Uterus (tissue), 4 donors: ENCODE measurements around the gene DUOXA1. TPM values are rescaled to one million over a fixed set of nuclear protein-coding genes. Genes with fewer than 3 reads are reported as not detected.
"Not testable (repeated sequence)": the region's sequence is repeated elsewhere in the genome, so short reads cannot be mapped to it uniquely, and the experiment has no call there.

Source experiments
- DNase-seq, 2 donors: peaks; one replicate each; pipeline ENCODE4 v3.0.0-alpha.2; 2019 to 2020
- H3K27ac ChIP-seq, 2 donors: fragments of 200-600 bp; sonication (generic); 1 replicate in 1 of 2; 2 replicates in 1 of 2; pipeline ENCODE4 v1.5.1; 2016 to 2018
- H3K27me3 ChIP-seq, 2 donors: fragments of 200-600 bp; sonication (generic); one replicate each; pipeline ENCODE4 v1.5.1; 2018 to 2019; ENCODE audit warnings: control low read depth in 1 of 2
- H3K36me3 ChIP-seq, 2 donors: fragments of 200-600 bp; sonication (generic); one replicate each; pipeline ENCODE4 v1.5.1; 2019; ENCODE audit warnings: control low read depth in 1 of 2
- H3K4me1 ChIP-seq, 2 donors: fragments of 200-600 bp; sonication (generic); one replicate each; pipeline ENCODE4 v1.5.1; 2018 to 2019; ENCODE audit warnings: control low read depth in 1 of 2
- H3K4me3 ChIP-seq, 2 donors: fragments of 200-600 bp; sonication (generic); 1 replicate in 1 of 2; 2 replicates in 1 of 2; pipeline ENCODE4 v1.5.1; 2018 to 2019; ENCODE audit warnings: mild to moderate bottlenecking in 1 of 2
- H3K9me3 ChIP-seq, 2 donors: fragments of 200-600 bp; sonication (generic); one replicate each; pipeline ENCODE4 v1.5.1; 2019; ENCODE audit warnings: control low read depth in 1 of 2
- POLR2A ChIP-seq, 2 donors: fragments of 450-650 bp; IDR thresholded peaks; one replicate each; pipeline ENCODE4 v1.6.1; 2016; ENCODE audit warnings: antibody characterized with exemption in 2 of 2, mild to moderate bottlenecking in 1 of 2, moderate library complexity in 1 of 2
- intact Hi-C: fragments of 100-400 bp; cut with DNase I; formaldehyde crosslinking; loops from one replicate; pipeline ENCODE4 v1.15.1; 2023; ENCODE audit warnings: low total_unique reads
- total RNA-seq, 4 donors: library from RNA; depleted of rRNA in 3 of 4; stranded (reverse); fragments of >200 nt in 3 of 4; gene quantifications; one replicate each; pipeline versions ENCODE4 v1.1.0 to v1.2.4, GENCODE V29; 2014 to 2023
- TF ChIP-seq, protein P1 (sequence below), 4 experiments: fragments of 200-600 bp in 2 of 4; fragments of 450-650 bp in 2 of 4; sonication (generic) in 2 of 4; IDR thresholded peaks; one replicate each; pipeline ENCODE4 v1.5.1; 2016 to 2019; ENCODE audit warnings: antibody characterized with exemption in 4 of 4, mild to moderate bottlenecking in 2 of 4, moderate library complexity in 1 of 4
- donor health status: DM: yes; HTN: yes; CAD: no.

The DUOXA1 gene
- total RNA-seq, 4 donors from 2014 or later, result 1.4 to 2.5 TPM; not detected in 2

DNA sequence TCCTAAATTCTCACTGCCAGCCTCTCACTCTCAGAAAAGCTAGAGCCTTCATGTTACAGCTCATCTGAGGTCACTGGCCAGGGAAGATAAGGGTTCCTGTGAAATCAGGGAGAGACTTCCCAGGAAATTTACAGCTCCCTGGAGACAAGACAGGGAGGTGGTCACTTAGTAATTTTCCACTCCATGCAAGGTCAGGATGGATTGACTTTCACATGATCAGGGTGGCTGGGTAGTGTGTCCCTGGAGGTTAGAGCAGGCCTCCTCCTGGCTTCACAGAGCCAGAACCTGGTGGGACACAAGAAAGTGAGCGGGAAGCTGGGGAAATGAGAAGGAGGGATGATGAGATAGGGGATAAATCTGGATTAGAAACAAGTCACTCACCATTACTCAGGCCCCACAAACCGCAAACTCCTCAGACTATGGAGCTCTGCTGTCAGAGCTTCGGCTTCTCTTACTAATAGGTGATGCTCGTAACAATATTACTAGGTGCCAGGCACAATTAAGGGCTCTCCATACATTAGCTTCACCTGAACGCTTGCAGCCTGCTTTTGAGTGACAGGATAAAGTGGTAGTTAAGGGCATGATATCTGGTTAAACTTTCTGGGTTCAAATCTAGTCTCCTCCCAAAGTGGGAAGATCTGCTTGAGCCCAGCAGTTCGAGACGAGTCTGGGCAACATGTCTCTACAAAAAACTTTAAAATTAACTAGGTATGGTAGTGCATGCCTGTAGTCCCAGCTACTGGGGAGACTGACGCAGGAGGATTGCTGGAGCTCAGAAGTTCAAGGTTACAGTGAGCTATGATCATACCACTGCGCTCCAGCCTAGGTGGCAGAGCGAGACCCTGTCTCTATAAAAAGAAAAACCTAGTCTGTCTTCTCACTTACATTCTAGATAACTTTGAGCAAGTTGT, 40.6 kb downstream of the DUOXA1 start:
- Histone ChIP-seq H3K36me3 (no peaks in the 10 kb centered on the region), H3K27ac (no peak overlapping the region), H3K27me3 (no peaks in the 10 kb centered on the region), H3K4me1 (no peaks in the 10 kb centered on the region), H3K4me3 (no peak overlapping the region), H3K9me3 (no peaks in the 10 kb centered on the region)
- intact Hi-C loops, result no loop called here
- no peak for DNase-seq
- TF ChIP-seq, protein P1, sequence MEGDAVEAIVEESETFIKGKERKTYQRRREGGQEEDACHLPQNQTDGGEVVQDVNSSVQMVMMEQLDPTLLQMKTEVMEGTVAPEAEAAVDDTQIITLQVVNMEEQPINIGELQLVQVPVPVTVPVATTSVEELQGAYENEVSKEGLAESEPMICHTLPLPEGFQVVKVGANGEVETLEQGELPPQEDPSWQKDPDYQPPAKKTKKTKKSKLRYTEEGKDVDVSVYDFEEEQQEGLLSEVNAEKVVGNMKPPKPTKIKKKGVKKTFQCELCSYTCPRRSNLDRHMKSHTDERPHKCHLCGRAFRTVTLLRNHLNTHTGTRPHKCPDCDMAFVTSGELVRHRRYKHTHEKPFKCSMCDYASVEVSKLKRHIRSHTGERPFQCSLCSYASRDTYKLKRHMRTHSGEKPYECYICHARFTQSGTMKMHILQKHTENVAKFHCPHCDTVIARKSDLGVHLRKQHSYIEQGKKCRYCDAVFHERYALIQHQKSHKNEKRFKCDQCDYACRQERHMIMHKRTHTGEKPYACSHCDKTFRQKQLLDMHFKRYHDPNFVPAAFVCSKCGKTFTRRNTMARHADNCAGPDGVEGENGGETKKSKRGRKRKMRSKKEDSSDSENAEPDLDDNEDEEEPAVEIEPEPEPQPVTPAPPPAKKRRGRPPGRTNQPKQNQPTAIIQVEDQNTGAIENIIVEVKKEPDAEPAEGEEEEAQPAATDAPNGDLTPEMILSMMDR (IDR thresholded peaks at IDR 0.05), result no peak
- no peak for TF ChIP-seq POLR2A (IDR thresholded peaks at IDR 0.05)

DNA sequence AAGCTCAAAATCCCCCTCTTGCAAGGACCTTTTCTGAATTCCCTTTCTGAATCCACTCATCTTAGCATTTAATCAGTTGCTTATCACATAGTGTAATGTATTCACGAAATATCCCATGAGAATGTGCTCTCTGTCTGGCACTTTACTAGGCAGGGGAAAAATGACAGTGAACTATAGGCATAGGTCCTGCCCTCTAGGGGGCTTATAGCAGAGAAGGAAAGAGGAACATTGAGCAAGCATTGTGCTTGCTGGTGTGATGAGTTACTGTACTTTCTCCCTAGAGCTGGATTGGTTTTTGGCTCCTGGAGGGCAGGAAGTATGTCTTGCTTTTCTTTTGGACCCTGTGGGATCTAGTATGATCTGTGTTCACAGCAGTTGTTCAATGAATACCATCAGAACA, 42.2 kb downstream of the DUOXA1 start:
- Histone ChIP-seq H3K4me3 (no peak overlapping the region), H3K9me3 (no peaks in the 10 kb centered on the region), H3K27ac (no peak overlapping the region), H3K27me3 (no peaks in the 10 kb centered on the region), H3K36me3 (no peaks in the 10 kb centered on the region), H3K4me1 (no peaks in the 10 kb centered on the region)
- intact Hi-C loops, result no loop called here
- no peak for DNase-seq
- TF ChIP-seq, protein P1 (IDR thresholded peaks at IDR 0.05), result no peak
- no peak for TF ChIP-seq POLR2A (IDR thresholded peaks at IDR 0.05)

DNA sequence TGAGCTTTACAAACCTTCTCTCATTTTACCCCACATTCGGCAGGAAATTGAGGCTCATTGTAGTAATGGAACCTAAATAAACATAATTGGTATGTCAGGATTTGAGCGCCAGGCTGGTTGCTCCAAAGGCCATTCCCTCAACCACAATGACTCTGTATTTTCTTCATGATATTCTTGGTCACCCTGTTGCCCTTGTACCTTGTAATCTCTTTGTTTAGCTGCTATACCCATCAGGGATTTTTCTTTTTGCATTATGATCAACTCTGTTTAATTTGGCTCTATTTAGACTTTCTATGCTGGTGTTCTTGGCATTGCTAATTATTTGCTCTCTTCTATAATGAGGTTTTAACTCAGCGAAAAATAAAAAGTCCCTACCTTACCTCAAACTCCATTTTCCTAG, 45.5 kb downstream of the DUOXA1 start:
- intact Hi-C loops, result no loop called here
- no peak for DNase-seq
- H3K4me3 ChIP-seq, result no peak overlapping the region
- no peaks in the 10 kb centered on the region for H3K27me3 ChIP-seq
- H3K4me1 ChIP-seq, result no peaks in the 10 kb centered on the region
- TF ChIP-seq, protein P1 (IDR thresholded peaks at IDR 0.05), result no peak
- TF ChIP-seq POLR2A (IDR thresholded peaks at IDR 0.05), result no peak
- H3K27ac ChIP-seq, result no peak overlapping the region
- H3K9me3 ChIP-seq, result no peaks in the 10 kb centered on the region
- no peaks in the 10 kb centered on the region for H3K36me3 ChIP-seq

DNA sequence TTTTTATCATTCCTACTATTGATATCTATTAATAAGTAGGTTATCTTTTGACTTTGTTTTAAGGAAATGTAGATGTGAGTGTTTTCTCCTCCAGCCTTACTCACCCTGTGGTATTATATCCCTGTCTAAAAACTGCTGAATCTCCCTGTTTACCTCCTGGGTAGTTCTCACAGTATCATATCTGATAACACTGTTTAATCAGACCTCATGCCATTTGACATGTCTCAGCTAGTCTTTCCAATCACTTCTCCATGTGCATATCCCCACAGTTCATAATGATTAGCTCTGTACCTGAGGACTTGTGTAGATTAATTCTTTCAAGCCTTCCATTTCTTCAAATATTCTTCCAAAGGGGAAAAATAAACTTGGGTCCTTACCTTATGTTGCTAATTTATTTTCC, 46.5 kb downstream of the DUOXA1 start:
- Histone ChIP-seq H3K27me3 (no peaks in the 10 kb centered on the region), H3K9me3 (no peaks in the 10 kb centered on the region), H3K4me3 (no peak overlapping the region), H3K27ac (no peak overlapping the region), H3K4me1 (no peaks in the 10 kb centered on the region), H3K36me3 (no peaks in the 10 kb centered on the region)
- DNase-seq, result no peak
- intact Hi-C loops, result no loop called here
- no peak for TF ChIP-seq POLR2A (IDR thresholded peaks at IDR 0.05)
- TF ChIP-seq, protein P1 (IDR thresholded peaks at IDR 0.05), result no peak

DNA sequence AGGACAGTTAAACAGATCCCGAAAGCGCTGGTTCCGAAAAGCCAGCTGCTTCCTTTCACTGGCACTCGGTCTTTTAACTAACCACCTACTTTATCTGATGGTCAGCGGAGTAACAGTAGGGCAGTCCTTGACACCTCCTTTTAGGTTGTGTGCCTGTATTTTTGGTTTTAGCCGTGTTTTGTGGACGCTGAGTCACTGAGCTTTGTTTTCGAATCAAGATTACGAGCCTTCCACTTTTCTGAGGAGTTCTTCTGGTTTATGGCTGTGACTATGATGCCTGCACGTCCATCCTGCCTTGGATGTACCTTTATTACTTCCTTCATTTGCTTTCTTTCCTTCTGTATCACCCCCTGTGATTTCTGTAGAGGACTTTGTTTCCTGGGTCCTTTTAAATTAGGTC, 47.3 kb downstream of the DUOXA1 start:
- not testable (repeated sequence) for H3K27ac ChIP-seq

DNA sequence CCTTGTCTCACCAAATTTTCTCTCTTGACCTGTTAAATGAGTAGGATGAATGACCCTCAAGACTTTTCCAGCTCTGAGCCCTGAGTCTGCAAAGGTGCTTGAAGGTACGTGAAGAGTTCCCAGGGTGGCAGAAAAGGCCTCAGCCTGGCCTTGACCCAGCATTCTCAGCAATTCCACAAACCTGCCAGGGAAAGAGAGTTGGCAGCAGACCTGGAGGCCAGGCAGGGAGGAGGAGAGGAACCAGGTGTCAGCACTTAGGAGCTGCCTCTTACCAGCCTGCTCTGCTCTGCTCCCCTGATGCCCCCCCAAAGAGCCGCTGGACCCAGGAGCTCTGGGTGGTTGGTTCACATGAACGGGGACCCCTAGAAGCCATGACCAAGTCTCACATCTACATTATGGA, 49.1 kb downstream of the DUOXA1 start:
- H3K4me1 ChIP-seq, H3K27me3 ChIP-seq, DNase-seq, H3K36me3 ChIP-seq, H3K27ac ChIP-seq, intact Hi-C loops, H3K4me3 ChIP-seq, H3K9me3 ChIP-seq: not testable (repeated sequence)

More for the DNA sequence above, 47.3 kb downstream of the DUOXA1 start:
- DNase-seq, H3K9me3 ChIP-seq, H3K27me3 ChIP-seq, H3K4me1 ChIP-seq, intact Hi-C loops, H3K36me3 ChIP-seq, H3K4me3 ChIP-seq: not testable (repeated sequence)

DNA sequence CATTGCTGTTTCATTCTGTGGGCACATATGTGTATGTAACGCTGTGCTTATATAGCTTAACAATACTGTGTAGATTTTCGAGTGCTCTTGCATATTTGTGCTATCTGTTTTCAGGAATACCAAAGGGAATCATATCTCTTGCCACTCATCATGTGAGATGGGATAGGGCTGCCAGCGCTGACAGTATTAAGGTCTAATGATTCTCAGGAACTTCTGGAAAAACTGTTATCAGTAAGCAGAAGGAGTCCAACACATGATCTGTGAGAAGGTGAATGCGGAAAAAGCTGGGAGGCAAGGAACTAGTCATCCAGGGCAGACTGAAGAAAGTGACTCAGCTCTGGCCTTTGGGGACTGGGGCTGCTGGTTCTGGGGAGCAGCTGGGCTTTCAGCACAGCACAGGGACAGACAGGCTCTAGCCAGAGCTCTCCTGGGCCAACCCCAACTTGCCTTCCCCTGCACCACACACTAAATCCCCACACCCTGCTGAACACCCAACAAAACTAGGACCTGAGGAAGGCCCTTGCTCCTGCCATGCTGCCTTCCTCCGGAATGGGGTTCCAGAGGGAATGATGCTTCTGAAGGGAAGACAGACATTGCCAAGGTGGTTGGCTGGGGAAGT, 49.9 kb downstream of the DUOXA1 start:
- H3K27ac ChIP-seq, DNase-seq, intact Hi-C loops: not testable (repeated sequence)

DNA sequence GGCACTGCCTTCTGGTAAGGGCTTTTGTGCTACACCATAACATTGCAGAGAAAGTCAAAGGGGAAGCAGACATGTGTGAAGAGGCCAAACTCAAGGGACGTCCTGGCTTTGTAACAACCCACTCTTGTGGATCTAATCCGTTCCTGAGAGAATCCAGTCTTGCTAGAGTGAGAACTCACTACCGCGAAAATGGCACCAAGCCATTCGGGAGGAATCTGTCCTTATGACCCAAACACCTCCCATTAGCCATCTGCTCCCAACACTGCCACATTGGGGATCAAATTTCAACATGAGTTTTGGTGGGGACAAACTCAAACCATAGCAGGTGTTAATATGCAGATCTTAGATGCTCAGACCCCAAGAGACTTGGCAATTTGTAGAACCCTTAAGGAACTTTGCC, 50.5 kb downstream of the DUOXA1 start:
- H3K9me3 ChIP-seq, H3K36me3 ChIP-seq, H3K4me3 ChIP-seq, H3K4me1 ChIP-seq, H3K27me3 ChIP-seq, intact Hi-C loops, DNase-seq, H3K27ac ChIP-seq: not testable (repeated sequence)

More for the DNA sequence above, 49.9 kb downstream of the DUOXA1 start:
- not testable (repeated sequence) for H3K9me3 ChIP-seq, H3K4me1 ChIP-seq, H3K4me3 ChIP-seq, H3K36me3 ChIP-seq, H3K27me3 ChIP-seq

DNA sequence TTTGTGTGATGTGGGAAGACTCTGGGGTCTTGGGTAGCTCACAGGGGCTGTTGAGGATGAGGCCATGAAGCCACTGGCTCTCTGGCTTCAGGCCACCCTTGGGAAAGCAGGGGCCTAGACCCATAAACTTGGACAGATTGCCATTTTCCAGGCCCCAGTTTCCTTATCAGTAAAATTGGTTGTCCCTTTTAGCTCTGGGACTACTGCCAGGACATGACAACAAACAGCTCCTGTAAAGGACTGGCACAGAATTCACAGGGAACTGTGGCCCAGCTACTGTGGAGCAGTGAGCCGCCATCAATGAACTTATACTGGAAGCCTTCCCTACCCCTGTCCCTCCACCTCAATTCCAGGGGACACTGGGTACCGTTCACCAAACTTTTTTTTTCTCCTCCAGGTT, 52.3 kb downstream of the DUOXA1 start:
- intact Hi-C loops, H3K27ac ChIP-seq, H3K27me3 ChIP-seq, H3K4me1 ChIP-seq, H3K36me3 ChIP-seq, H3K9me3 ChIP-seq, DNase-seq, H3K4me3 ChIP-seq: not testable (repeated sequence)
